ENCODE results near the gene ATP11A.
A peak's percentile ranks its signal among the peaks of the same experiment; 100 is the strongest.
"Not testable (repeated sequence)": the region's sequence is repeated elsewhere in the genome, so short reads cannot be mapped to it uniquely, and the experiment has no call there.

The ATP11A gene

DNA sequence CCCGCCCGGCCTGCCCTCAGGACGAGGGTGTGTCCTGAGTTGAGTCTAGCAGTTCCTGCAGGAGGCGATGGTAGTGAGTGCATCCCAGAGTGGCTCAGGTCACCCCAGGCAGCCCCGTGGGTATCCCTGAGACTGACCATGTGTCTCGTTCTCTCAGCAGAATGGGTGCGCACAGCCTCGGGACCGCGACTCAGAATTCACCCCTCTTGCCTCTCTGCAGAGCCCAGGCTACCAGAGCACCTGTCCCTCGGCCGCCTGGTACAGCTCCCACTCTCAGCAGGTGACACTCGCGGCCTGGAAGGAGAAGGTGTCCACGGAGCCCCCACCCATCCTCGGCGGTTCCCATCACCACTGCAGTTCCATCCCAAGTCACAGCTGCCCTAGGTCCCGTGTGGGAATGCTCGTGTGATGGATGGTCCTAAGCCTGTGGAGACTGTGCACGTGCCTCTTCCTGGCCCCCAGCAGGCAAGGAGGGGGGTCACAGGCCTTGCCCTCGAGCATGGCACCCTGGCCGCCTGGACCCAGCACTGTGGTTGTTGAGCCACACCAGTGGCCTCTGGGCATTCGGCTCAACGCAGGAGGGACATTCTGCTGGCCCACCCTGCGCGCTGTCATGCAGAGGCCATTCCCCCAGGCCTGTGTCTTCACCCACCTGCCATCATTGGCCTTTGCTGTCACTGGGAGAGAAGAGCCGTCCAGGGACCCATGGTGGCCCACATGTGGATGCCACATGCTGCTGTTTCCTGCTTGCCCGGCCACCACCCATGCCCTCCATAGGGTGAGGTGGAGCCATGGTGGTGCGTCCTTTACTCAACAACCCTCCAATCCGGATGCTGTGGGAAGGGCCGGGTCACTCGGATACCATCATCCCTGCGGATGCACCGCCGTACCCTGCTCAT, 192.1 kb downstream of the ATP11A start:
- ATAC-seq (replicated peaks) (no peak), DNase-seq (no peak)
- H3K4me1 Mint-ChIP-seq = peaks cover 0 to 12% of the 10 kb centered on the region in 2 donors
- no peak overlapping the region for H3K4me3 Mint-ChIP-seq
- no peaks in the 10 kb centered on the region for H3K27me3 Mint-ChIP-seq
- no peaks in the 10 kb centered on the region for H3K9me3 Mint-ChIP-seq
- no peak overlapping the region for H3K27ac Mint-ChIP-seq
- peaks cover 24 to 56% of the 10 kb centered on the region in 2 donors for H3K36me3 Mint-ChIP-seq

- no peaks in the 10 kb centered on the region for H3K9me3 Mint-ChIP-seq
- no peak for DNase-seq
- ATAC-seq (replicated peaks) = no peak
- H3K27me3 Mint-ChIP-seq = no peaks in the 10 kb centered on the region
- H3K36me3 Mint-ChIP-seq = peaks cover 24 to 53% of the 10 kb centered on the region in 2 donors
- H3K4me3 Mint-ChIP-seq = no peak overlapping the region
- H3K27ac Mint-ChIP-seq = no peak overlapping the region
- peaks cover 0 to 17% of the 10 kb centered on the region in 2 donors for H3K4me1 Mint-ChIP-seq
Observed at GRCh38 chr13:112882555-112883024, 192.8 kb downstream of the ATP11A start.

GRCh38 chr13:112883241-112883945, 193.6 kb downstream of the ATP11A start:
- no peak overlapping the region for H3K4me3 Mint-ChIP-seq
- DNase-seq (no peak), ATAC-seq (replicated peaks) (no peak)
- H3K27ac Mint-ChIP-seq = no peak overlapping the region
- H3K36me3 Mint-ChIP-seq = peaks cover 18 to 47% of the 10 kb centered on the region in 2 donors
- no peaks in the 10 kb centered on the region for H3K9me3 Mint-ChIP-seq
- peaks cover 0 to 19% of the 10 kb centered on the region in 2 donors for H3K4me1 Mint-ChIP-seq
- H3K27me3 Mint-ChIP-seq = no peaks in the 10 kb centered on the region

- peaks cover 0 to 19% of the 10 kb centered on the region in 2 donors for H3K4me1 Mint-ChIP-seq
- not testable (repeated sequence) for DNase-seq; H3K4me3 Mint-ChIP-seq; H3K27me3 Mint-ChIP-seq; H3K27ac Mint-ChIP-seq; ATAC-seq (replicated peaks); H3K9me3 Mint-ChIP-seq
- peaks cover 18 to 41% of the 10 kb centered on the region in 2 donors for H3K36me3 Mint-ChIP-seq
Observed at GRCh38 chr13:112884700-112885099, 194.9 kb downstream of the ATP11A start.

- H3K4me3 Mint-ChIP-seq = no peak overlapping the region
- ATAC-seq (replicated peaks) = peak in 1 of 2 donors; percentile 6
Observed at GRCh38 chr13:112885242-112885781, 195.5 kb downstream of the ATP11A start.

GRCh38 chr13:112885782-112886268, 196.0 kb downstream of the ATP11A start:
- DNase-seq = no peak
- peak; percentile 65 to 82 for ATAC-seq (replicated peaks)
- H3K4me3 Mint-ChIP-seq = peak overlapping the region in 1 of 2 donors; percentile 50

More at GRCh38 chr13:112885242-112885781, 195.5 kb downstream of the ATP11A start:
- no peak for DNase-seq
- Mint-ChIP-seq H3K36me3 (peaks cover 15 to 36% of the 10 kb centered on the region in 2 donors), H3K9me3 (no peaks in the 10 kb centered on the region), H3K4me1 (peaks cover 0 to 19% of the 10 kb centered on the region in 2 donors), H3K27me3 (no peaks in the 10 kb centered on the region), H3K27ac (peak overlapping the region; percentile 5)

DNA sequence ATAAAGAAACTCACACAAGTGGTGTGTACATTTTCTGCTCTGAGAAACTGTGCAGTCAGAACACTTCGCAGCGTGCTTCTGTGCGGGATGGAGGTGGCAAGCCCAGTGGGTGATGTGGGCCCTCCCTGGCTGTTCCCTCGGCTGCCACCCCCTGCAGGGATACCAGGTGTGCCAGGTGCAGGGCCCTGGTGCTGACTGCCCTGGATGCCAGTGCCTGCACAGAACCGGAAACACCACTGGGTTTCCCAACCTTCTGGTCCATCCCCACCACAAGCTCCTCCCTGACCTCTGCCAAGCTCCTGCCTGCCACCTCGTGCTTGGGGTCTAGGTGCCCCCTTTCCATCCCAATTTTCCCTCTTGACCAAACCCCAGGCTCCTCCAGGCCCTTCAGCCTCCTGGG, 197.3 kb downstream of the ATP11A start:
- Mint-ChIP-seq H3K27me3 (no peaks in the 10 kb centered on the region), H3K9me3 (no peaks in the 10 kb centered on the region), H3K36me3 (peaks cover 9 to 20% of the 10 kb centered on the region in 2 donors), H3K27ac (peak overlapping the region; percentile 52), H3K4me1 (peaks cover 0 to 19% of the 10 kb centered on the region in 2 donors), H3K4me3 (no peak overlapping the region)
- no peak for ATAC-seq (replicated peaks)
- no peak for DNase-seq

More at GRCh38 chr13:112885782-112886268, 196.0 kb downstream of the ATP11A start:
- no peaks in the 10 kb centered on the region for H3K27me3 Mint-ChIP-seq
- peaks cover 0 to 19% of the 10 kb centered on the region in 2 donors for H3K4me1 Mint-ChIP-seq
- H3K9me3 Mint-ChIP-seq = no peaks in the 10 kb centered on the region
- H3K36me3 Mint-ChIP-seq = peaks cover 12 to 31% of the 10 kb centered on the region in 2 donors
- peak overlapping the region; percentile 5 for H3K27ac Mint-ChIP-seq

DNA sequence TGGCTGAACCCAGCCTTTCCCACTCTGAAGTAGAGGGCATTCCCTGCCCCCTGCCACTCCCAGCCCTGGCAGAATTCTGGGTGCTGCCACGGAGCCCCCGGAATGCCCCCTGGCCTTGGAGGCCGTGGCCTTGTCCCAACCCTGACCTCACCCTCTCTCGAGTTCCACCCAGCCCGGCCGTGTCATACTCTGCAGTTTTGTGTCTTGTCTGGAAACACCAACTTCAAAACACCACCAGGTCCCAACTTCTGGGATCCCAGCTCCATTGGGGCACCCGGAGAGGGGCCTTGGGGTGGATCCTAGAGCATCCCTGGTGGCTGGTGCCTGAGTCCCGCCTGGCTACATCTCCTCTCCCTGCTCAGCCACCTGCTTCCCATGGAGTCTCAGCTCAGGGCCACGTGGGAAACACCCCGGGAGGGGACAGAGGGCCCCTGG, 197.7 kb downstream of the ATP11A start:
- Mint-ChIP-seq H3K4me1 (peaks cover 0 to 23% of the 10 kb centered on the region in 2 donors), H3K27ac (peak overlapping the region; percentile 52), H3K9me3 (no peaks in the 10 kb centered on the region), H3K4me3 (no peak overlapping the region), H3K27me3 (no peaks in the 10 kb centered on the region), H3K36me3 (peaks cover 5 to 16% of the 10 kb centered on the region in 2 donors)
- ATAC-seq (replicated peaks) (no peak), DNase-seq (no peak)

DNA sequence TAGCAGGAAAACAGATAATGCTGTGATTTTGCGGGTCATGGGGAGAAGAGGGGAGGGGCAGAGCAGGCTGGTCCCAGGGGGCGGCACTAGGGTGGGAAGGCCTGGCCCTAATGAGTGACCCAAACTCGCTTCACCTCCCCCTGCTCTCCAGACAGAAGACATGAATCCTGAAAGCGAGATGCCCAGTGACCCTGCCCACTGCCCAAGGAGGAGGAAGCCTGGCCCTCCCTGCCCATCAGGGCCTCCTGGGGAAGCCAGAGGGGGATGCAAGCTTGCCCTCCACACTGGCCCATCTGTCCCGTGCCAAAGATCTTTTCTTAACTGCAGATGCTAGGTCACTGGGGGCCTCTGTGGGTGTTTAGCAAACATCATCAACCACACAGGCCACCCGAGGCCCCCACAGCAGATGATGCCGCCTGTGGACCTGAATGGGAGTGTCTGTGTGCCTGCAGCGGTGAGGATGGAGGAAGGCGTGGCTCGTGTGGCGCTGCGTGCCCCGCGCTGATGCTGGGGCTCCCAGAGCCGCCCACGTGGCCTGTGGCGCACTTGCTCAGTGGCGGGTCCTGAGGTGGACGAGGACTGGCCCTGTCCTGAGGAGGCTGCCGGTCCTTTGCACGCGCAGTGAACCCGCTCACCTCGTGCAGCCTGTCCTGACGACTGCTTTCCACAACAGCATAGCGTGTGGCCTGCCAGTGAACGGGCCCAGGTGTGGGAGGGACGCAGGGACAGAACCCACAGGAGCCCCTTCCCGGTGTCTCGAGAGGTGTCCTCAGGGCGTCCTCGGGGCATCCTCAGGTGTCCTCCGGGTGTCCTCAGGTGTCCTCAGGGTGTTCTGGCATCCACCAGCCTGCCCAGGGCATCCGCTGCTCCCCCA, 198.6 kb downstream of the ATP11A start:
- Mint-ChIP-seq H3K4me1 (peaks cover 9 to 32% of the 10 kb centered on the region in 2 donors), H3K36me3 (peaks cover 2 to 8% of the 10 kb centered on the region in 2 donors)
- DNase-seq = no peak

DNA sequence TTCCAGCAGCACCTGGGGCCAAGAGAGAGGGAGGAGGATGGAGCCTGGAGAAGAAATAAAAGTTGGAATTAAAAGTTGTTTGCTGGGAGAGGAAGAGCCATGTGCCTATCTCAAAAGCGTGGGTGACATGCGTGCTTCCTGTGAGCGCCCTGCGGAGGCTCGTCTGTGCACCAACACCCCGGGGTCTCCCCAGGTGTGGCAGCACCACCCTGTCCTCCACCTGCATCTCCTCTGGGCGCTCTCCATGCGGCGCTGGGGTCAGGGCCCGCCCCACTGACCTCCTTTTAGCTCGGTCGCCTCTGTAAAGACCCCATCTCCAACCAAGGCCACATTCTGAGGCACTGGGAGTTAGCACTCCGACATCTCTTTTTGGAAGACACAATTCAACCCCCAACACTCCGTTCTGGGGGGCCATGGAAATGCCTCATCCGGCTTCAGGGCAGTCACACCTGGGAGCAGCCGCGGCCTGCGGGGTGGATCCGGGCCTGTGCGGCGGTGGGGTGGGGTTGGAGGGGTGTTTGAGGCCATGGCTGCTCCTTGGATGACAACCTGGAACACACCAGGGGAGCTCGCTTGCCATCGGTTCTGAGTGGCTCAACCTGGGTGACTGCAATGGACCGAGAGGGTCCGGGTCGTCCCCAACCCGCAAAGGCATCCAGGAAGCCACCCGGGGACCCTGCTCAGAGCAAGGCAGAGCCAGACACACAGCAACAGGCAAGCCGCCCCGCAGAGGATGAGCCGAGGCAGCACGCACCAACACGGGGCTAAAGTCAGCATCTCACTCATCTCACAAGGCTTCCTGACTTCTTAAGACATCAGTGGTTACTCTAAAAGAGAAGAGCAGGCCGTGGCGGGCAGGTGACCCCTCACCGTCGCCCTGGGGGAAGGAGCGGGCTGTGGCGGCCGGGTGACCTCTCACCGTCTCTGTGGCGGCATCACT, 199.8 kb downstream of the ATP11A start:
- H3K27ac Mint-ChIP-seq = peak overlapping the region; percentile 47
- H3K4me3 Mint-ChIP-seq = no peak overlapping the region
- H3K27me3 Mint-ChIP-seq = no peaks in the 10 kb centered on the region
- no peak for DNase-seq
- peaks cover 9 to 35% of the 10 kb centered on the region in 2 donors for H3K4me1 Mint-ChIP-seq
- peaks cover 2 to 8% of the 10 kb centered on the region in 2 donors for H3K36me3 Mint-ChIP-seq
- ATAC-seq (replicated peaks) = no peak
- H3K9me3 Mint-ChIP-seq = no peaks in the 10 kb centered on the region

More for the DNA sequence above, 198.6 kb downstream of the ATP11A start:
- Mint-ChIP-seq H3K4me3 (no peak overlapping the region), H3K27ac (peak overlapping the region; percentile 20), H3K27me3 (no peaks in the 10 kb centered on the region), H3K9me3 (no peaks in the 10 kb centered on the region)
- no peak for ATAC-seq (replicated peaks)

- no peak for ATAC-seq (replicated peaks)
- peak overlapping the region; percentile 72 for H3K27ac Mint-ChIP-seq
Observed at GRCh38 chr13:112890316-112891145, 200.7 kb downstream of the ATP11A start.

More at GRCh38 chr13:112890316-112891145, 200.7 kb downstream of the ATP11A start:
- H3K36me3 Mint-ChIP-seq = no peaks in the 10 kb centered on the region
- no peak for DNase-seq
- H3K4me3 Mint-ChIP-seq = no peak overlapping the region
- H3K4me1 Mint-ChIP-seq = peaks cover 16 to 40% of the 10 kb centered on the region in 2 donors
- H3K27me3 Mint-ChIP-seq = no peaks in the 10 kb centered on the region
- H3K9me3 Mint-ChIP-seq = no peaks in the 10 kb centered on the region
